Mucosa of rectum (tissue), 2 donors: ENCODE measurements around the gene HERC4.

ENCODE experiments used
- H3K27ac ChIP-seq, 2 donors: one replicate each; pipeline ENCODE4 v1.7.0; 2013; ENCODE audit warnings: inconsistent platforms in 2 of 2, low read depth in 2 of 2, low read length in 2 of 2
- H3K27me3 ChIP-seq, 2 donors: one replicate each; pipeline ENCODE4 v1.7.0; 2013; ENCODE audit warnings: low read length in 2 of 2; ENCODE audit not compliant: control insufficient read depth in 2 of 2, insufficient read depth in 2 of 2
- H3K36me3 ChIP-seq, 2 donors: one replicate each; pipeline ENCODE4 v1.7.0; 2013; ENCODE audit warnings: low read length in 2 of 2; ENCODE audit not compliant: control insufficient read depth in 2 of 2, insufficient read depth in 2 of 2
- H3K4me1 ChIP-seq, 2 donors: one replicate each; pipeline ENCODE4 v1.7.0; 2013; ENCODE audit warnings: low read length in 2 of 2, mild to moderate bottlenecking in 1 of 2; ENCODE audit not compliant: control insufficient read depth in 2 of 2, insufficient read depth in 2 of 2
- H3K4me3 ChIP-seq, 2 donors: one replicate each; pipeline ENCODE4 v1.7.0; 2013; ENCODE audit warnings: low read length in 2 of 2
- H3K9ac ChIP-seq, 2 donors: one replicate each; pipeline ENCODE4 v1.7.0; 2013; ENCODE audit warnings: low read length in 2 of 2, low read depth in 1 of 2, mild to moderate bottlenecking in 1 of 2
- H3K9me3 ChIP-seq, 2 donors: one replicate each; pipeline ENCODE4 v1.7.0; 2013; ENCODE audit warnings: low read length in 2 of 2; ENCODE audit not compliant: control insufficient read depth in 2 of 2
- donor health status: healthy.
- donor health status: Normal muscosa, but diverticular disease.

Gene HERC4

DNA sequence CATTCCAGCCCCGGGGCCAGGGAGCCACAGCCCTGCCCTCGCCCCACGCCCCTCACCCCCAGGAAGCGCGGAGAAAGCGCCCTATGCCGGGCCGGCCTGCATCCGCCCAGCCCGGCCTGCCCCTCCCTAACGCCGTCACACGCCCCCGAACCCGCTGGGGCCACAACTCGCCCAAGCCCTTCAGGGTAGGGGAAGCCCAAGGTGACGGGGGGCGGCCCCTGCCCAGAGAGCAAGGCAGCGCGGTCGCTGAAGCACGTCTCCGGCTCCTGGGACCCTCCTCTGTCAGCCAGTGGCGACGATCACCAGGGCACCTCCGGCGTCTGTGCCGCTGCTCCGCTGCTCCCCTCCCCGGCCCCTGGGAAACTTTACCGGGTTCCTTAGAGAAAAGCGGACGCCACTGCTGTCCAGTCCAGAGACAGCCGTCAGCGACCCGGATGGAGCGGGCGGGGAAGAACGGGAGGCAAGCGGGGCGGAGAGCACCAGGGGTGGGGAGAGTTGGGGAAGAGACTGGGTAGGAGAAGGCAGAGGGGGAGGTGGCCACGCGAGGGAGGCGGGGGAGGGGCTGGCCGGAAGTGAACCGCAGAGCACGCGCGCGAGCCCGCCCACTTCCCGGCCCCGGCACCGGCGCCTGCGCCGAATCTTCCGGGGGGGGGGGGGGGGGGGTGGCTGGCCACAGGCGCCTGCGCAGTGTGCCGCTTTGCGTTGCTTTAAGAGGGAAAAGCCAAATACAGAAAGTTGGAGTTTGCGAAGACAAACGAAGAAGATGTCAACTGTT, at the start of gene HERC4:
TSS of gene HERC4 (minus strand) at position 509 of the 775 bp plus-strand sequence. CDS start 2,175 bp downstream, outside the sequence.
- Histone ChIP-seq H3K27ac (peak within 1 kb of the TSS; percentile 99 to 100), H3K9ac (peak within 1 kb of the TSS; percentile 94 to 100), H3K9me3 (no peaks in the 10 kb centered on the region), H3K4me3 (peak within 1 kb of the TSS; percentile 98 to 99), H3K36me3 (peaks cover 0 to 3% of the 10 kb centered on the region in 2 donors), H3K27me3 (no peaks in the 10 kb centered on the region), H3K4me1 (peaks cover 9% of the 10 kb centered on the region in 2 donors)

GRCh38 chr10:68124718-68125117, 49.6 kb upstream of the HERC4 start:
- Histone ChIP-seq H3K9me3 (no peaks in the 10 kb centered on the region), H3K27ac (no peak overlapping the region), H3K27me3 (no peaks in the 10 kb centered on the region), H3K36me3 (no peaks in the 10 kb centered on the region), H3K4me3 (no peak overlapping the region), H3K4me1 (no peaks in the 10 kb centered on the region), H3K9ac (no peak overlapping the region)

- H3K9me3 ChIP-seq: no peaks in the 10 kb centered on the region
- H3K27me3 ChIP-seq: no peaks in the 10 kb centered on the region
- no peak overlapping the region for H3K9ac ChIP-seq
- no peak overlapping the region for H3K27ac ChIP-seq
- no peaks in the 10 kb centered on the region for H3K4me1 ChIP-seq
- no peaks in the 10 kb centered on the region for H3K36me3 ChIP-seq
- H3K4me3 ChIP-seq: no peak overlapping the region
Measured at GRCh38 chr10:68121852-68122251, 46.8 kb upstream of the HERC4 start.

GRCh38 chr10:68121020-68121743, 46.1 kb upstream of the HERC4 start:
- H3K9ac ChIP-seq: no peak overlapping the region
- no peaks in the 10 kb centered on the region for H3K9me3 ChIP-seq
- no peak overlapping the region for H3K27ac ChIP-seq
- no peaks in the 10 kb centered on the region for H3K27me3 ChIP-seq
- H3K4me1 ChIP-seq: no peaks in the 10 kb centered on the region
- H3K4me3 ChIP-seq: no peak overlapping the region
- H3K36me3 ChIP-seq: no peaks in the 10 kb centered on the region

- Histone ChIP-seq H3K9ac (no peak overlapping the region), H3K27ac (no peak overlapping the region), H3K4me1 (no peaks in the 10 kb centered on the region), H3K4me3 (no peak overlapping the region), H3K27me3 (no peaks in the 10 kb centered on the region), H3K36me3 (no peaks in the 10 kb centered on the region), H3K9me3 (no peaks in the 10 kb centered on the region)
Measured at GRCh38 chr10:68118657-68119056, 43.6 kb upstream of the HERC4 start.

DNA sequence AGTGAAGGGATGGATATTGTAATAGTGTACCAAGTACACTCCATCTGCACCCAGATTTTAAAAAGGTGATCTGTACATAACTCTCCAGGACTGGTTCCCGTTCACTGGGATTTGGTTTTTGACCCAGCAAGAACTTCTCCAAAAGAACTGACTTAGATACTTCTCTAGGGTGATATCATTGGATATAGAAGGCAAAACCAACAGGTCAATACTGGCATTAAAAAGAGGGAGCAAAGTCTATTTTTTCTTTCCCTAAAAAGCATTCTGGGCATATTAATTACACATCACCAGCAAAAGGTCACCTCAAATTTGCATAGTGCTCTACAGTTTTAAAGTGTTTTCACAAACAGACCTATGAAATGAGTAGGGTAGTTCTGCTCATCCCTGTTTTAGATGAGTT, 37.8 kb upstream of the HERC4 start:
- Histone ChIP-seq H3K4me1 (no peaks in the 10 kb centered on the region), H3K9ac (no peak overlapping the region), H3K4me3 (no peak overlapping the region), H3K27ac (no peak overlapping the region), H3K27me3 (no peaks in the 10 kb centered on the region), H3K36me3 (no peaks in the 10 kb centered on the region), H3K9me3 (no peaks in the 10 kb centered on the region)

- Histone ChIP-seq H3K9ac (no peak overlapping the region), H3K36me3 (no peaks in the 10 kb centered on the region), H3K27me3 (no peaks in the 10 kb centered on the region), H3K4me1 (no peaks in the 10 kb centered on the region), H3K9me3 (no peaks in the 10 kb centered on the region), H3K4me3 (no peak overlapping the region), H3K27ac (no peak overlapping the region)
Measured at GRCh38 chr10:68111584-68111983, 36.5 kb upstream of the HERC4 start.

- no peaks in the 10 kb centered on the region for H3K27me3 ChIP-seq
- no peak overlapping the region for H3K27ac ChIP-seq
- H3K4me1 ChIP-seq: no peaks in the 10 kb centered on the region
- no peak overlapping the region for H3K9ac ChIP-seq
- no peaks in the 10 kb centered on the region for H3K9me3 ChIP-seq
- H3K4me3 ChIP-seq: no peak overlapping the region
- no peaks in the 10 kb centered on the region for H3K36me3 ChIP-seq
Measured at GRCh38 chr10:68110027-68110426, 34.9 kb upstream of the HERC4 start.

GRCh38 chr10:68109331-68109730, 34.2 kb upstream of the HERC4 start, which contains the start of gene MYPN:
TSS of gene MYPN (plus strand) at chr10:68109488. CDS start at chr10:68121439, 11,951 bp downstream.
- no peak within 1 kb of the TSS for H3K9ac ChIP-seq
- H3K36me3 ChIP-seq: no peaks in the 10 kb centered on the region
- no peak within 1 kb of the TSS for H3K4me3 ChIP-seq
- no peak within 1 kb of the TSS for H3K27ac ChIP-seq
- H3K4me1 ChIP-seq: no peaks in the 10 kb centered on the region
- H3K27me3 ChIP-seq: no peaks in the 10 kb centered on the region
- no peaks in the 10 kb centered on the region for H3K9me3 ChIP-seq

GRCh38 chr10:68108653-68109052, 33.6 kb upstream of the HERC4 start:
- Histone ChIP-seq H3K9me3 (no peaks in the 10 kb centered on the region), H3K4me3 (no peak overlapping the region), H3K27ac (no peak overlapping the region), H3K9ac (no peak overlapping the region), H3K36me3 (no peaks in the 10 kb centered on the region), H3K27me3 (no peaks in the 10 kb centered on the region), H3K4me1 (no peaks in the 10 kb centered on the region)
